Osteoblast (primary cell): Measurements from ENCODE around the gene SHC1. TPM values are rescaled to one million over a fixed set of nuclear protein-coding genes. Genes with fewer than 3 reads are reported as not detected.

Source experiments
- DNase-seq: peaks from one replicate; pipeline ENCODE4 v3.0.0; 2011; ENCODE audit warnings: low spot score, mixed read lengths; ENCODE audit not compliant: insufficient read length; ENCODE audit errors: missing footprints
- H2AFZ ChIP-seq: 2 replicates; pipeline ENCODE4 v1.6.0; 2011; ENCODE audit warnings: mild to moderate bottlenecking, low read length
- H3K27ac ChIP-seq: 2 replicates; pipeline ENCODE4 v1.5.1; 2011; ENCODE audit warnings: mild to moderate bottlenecking, low read depth, low read length, moderate library complexity
- H3K27me3 ChIP-seq: 2 replicates; pipeline ENCODE4 v1.6.0; 2012; ENCODE audit warnings: mild to moderate bottlenecking, control low read depth, inconsistent platforms, low read length, moderate library complexity; ENCODE audit not compliant: insufficient read depth
- H3K36me3 ChIP-seq: 2 replicates; pipeline ENCODE4 v1.5.1; 2011; ENCODE audit warnings: mild to moderate bottlenecking, low read length, control low read depth, moderate library complexity; ENCODE audit not compliant: insufficient read depth
- H3K4me1 ChIP-seq: 2 replicates; pipeline ENCODE4 v1.5.1; 2011; ENCODE audit warnings: mild to moderate bottlenecking, low read length, control low read depth, moderate library complexity; ENCODE audit not compliant: insufficient read depth
- H3K4me2 ChIP-seq: 2 replicates; pipeline ENCODE4 v1.6.0; 2011; ENCODE audit warnings: mild to moderate bottlenecking, low read length; ENCODE audit not compliant: insufficient read depth
- H3K4me3 ChIP-seq: fragments of 200-600 bp; sonication (generic); 3 replicates; pipeline ENCODE4 v1.5.1; 2012; ENCODE audit warnings: mild to moderate bottlenecking, low read length, inconsistent platforms; ENCODE audit not compliant: insufficient read depth
- H3K79me2 ChIP-seq: 2 replicates; pipeline ENCODE4 v1.6.0; 2012; ENCODE audit warnings: mild to moderate bottlenecking, low read length, control low read depth, inconsistent platforms; ENCODE audit not compliant: insufficient read depth
- H3K9me3 ChIP-seq: 2 replicates; pipeline ENCODE4 v1.5.1; 2011; ENCODE audit warnings: low read depth, low read length, control low read depth
- H4K20me1 ChIP-seq: 2 replicates; pipeline ENCODE4 v1.6.0; 2012; ENCODE audit warnings: mild to moderate bottlenecking, low read length, control low read depth; ENCODE audit not compliant: insufficient read depth
- total RNA-seq: library from RNA; depleted of rRNA; stranded (reverse); fragments of >200 nt; gene quantifications from 2 replicates; pipeline ENCODE4 v1.2.3, GENCODE V29; 2012
- TF ChIP-seq, protein P1 (sequence below): IDR thresholded peaks from 2 replicates; pipeline ENCODE4 v1.5.1; 2011; ENCODE audit warnings: mild to moderate bottlenecking, low read depth, low read length, moderate library complexity; ENCODE audit errors: extremely low read depth

The SHC1 gene
- total RNA-seq, 1 donor = 230 TPM

- Histone ChIP-seq H2AFZ (peak overlapping the region; percentile 85), H3K9me3 (no peaks in the 10 kb centered on the region), H3K4me1 (peaks cover 15% of the 10 kb centered on the region), H3K36me3 (no peaks in the 10 kb centered on the region), H3K4me3 (peak overlapping the region; percentile 67), H3K27ac (no peak overlapping the region), H3K27me3 (no peaks in the 10 kb centered on the region), H4K20me1 (no peaks in the 10 kb centered on the region), H3K79me2 (peaks cover 14% of the 10 kb centered on the region), H3K4me2 (peak overlapping the region; percentile 87)
- TF ChIP-seq, protein P1, sequence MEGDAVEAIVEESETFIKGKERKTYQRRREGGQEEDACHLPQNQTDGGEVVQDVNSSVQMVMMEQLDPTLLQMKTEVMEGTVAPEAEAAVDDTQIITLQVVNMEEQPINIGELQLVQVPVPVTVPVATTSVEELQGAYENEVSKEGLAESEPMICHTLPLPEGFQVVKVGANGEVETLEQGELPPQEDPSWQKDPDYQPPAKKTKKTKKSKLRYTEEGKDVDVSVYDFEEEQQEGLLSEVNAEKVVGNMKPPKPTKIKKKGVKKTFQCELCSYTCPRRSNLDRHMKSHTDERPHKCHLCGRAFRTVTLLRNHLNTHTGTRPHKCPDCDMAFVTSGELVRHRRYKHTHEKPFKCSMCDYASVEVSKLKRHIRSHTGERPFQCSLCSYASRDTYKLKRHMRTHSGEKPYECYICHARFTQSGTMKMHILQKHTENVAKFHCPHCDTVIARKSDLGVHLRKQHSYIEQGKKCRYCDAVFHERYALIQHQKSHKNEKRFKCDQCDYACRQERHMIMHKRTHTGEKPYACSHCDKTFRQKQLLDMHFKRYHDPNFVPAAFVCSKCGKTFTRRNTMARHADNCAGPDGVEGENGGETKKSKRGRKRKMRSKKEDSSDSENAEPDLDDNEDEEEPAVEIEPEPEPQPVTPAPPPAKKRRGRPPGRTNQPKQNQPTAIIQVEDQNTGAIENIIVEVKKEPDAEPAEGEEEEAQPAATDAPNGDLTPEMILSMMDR = peak; percentile 87
- DNase-seq = peak; percentile 94
Observed at GRCh38 chr1:154998818-154999570, 28.4 kb upstream of the SHC1 start.

GRCh38 chr1:154998201-154998780 is 27.7 kb upstream of the SHC1 start:
- Histone ChIP-seq H3K4me1 (peaks cover 15% of the 10 kb centered on the region), H3K4me3 (no peak overlapping the region), H3K27me3 (no peaks in the 10 kb centered on the region), H4K20me1 (no peaks in the 10 kb centered on the region), H3K4me2 (no peak overlapping the region), H3K9me3 (no peaks in the 10 kb centered on the region), H3K36me3 (no peaks in the 10 kb centered on the region), H3K27ac (no peak overlapping the region), H3K79me2 (peaks cover 7% of the 10 kb centered on the region), H2AFZ (no peak overlapping the region)
- TF ChIP-seq, protein P1 = peak; percentile 11
- no peak for DNase-seq

- no peaks in the 10 kb centered on the region for H3K9me3 ChIP-seq
- H3K27ac ChIP-seq = no peak overlapping the region
- no peaks in the 10 kb centered on the region for H3K36me3 ChIP-seq
- H3K4me2 ChIP-seq = no peak overlapping the region
- H3K27me3 ChIP-seq = no peaks in the 10 kb centered on the region
- TF ChIP-seq, protein P1 = no peak
- H3K79me2 ChIP-seq = no peaks in the 10 kb centered on the region
- H2AFZ ChIP-seq = no peak overlapping the region
- no peak overlapping the region for H3K4me3 ChIP-seq
- peaks cover 15% of the 10 kb centered on the region for H3K4me1 ChIP-seq
- DNase-seq = no peak
- no peaks in the 10 kb centered on the region for H4K20me1 ChIP-seq
Observed at GRCh38 chr1:154996966-154997701, 26.6 kb upstream of the SHC1 start.
